H1 (cell line): Measurements from ENCODE around the gene TFAP2C. TPM values are rescaled to one million over a fixed set of nuclear protein-coding genes. Genes with fewer than 3 reads are reported as not detected.

Source experiments
- CBX8 ChIP-seq: fragments of 300-800, 300-1000 bp; sonication (generic); IDR thresholded peaks from 2 replicates; pipeline ENCODE4 v1.7.1; 2016; ENCODE audit warnings: low read depth, low read length, borderline replicate concordance
- CHD2 ChIP-seq: IDR thresholded peaks from 2 replicates; pipeline ENCODE4 v1.6.1; 2012; ENCODE audit warnings: low read length, improper control_type of control experiment
- CREB1 ChIP-seq: IDR thresholded peaks from 2 replicates; pipeline ENCODE4 v1.6.1; 2012; ENCODE audit warnings: inconsistent platforms
- CTCF ChIP-seq, 3 experiments: IDR thresholded peaks; 1 replicate in 2 of 3; 2 replicates in 1 of 3; pipeline versions ENCODE4 v1.5.1 to v1.6.1; 2011; ENCODE audit warnings: low read length in 3 of 3, mild to moderate bottlenecking in 3 of 3, inconsistent platforms in 2 of 3, low read depth in 1 of 3, moderate library complexity in 1 of 3; ENCODE audit not compliant: insufficient read depth in 1 of 3; ENCODE audit errors: control extremely low read depth in 1 of 3
- EP300 ChIP-seq, 2 experiments: IDR thresholded peaks; 1 replicate in 1 of 2; 2 replicates in 1 of 2; pipeline ENCODE4 v1.6.1; 2011 to 2012; ENCODE audit warnings: low read depth in 2 of 2, low read length in 2 of 2, mild to moderate bottlenecking in 2 of 2, borderline replicate concordance in 1 of 2, inconsistent platforms in 1 of 2, moderate library complexity in 1 of 2
- FOSL1 ChIP-seq: IDR thresholded peaks from 2 replicates; pipeline ENCODE4 v1.6.1; 2011; ENCODE audit warnings: mild to moderate bottlenecking, low read depth, low read length, moderate library complexity; ENCODE audit not compliant: insufficient read depth
- KDM4A ChIP-seq: IDR thresholded peaks from one replicate; pipeline ENCODE4 v1.7.1; 2012; ENCODE audit warnings: low read depth, mild to moderate bottlenecking, moderate library complexity, low read length, inconsistent platforms; ENCODE audit not compliant: severe bottlenecking
- SIRT6 ChIP-seq: IDR thresholded peaks from one replicate; pipeline ENCODE4 v1.7.1; 2012; ENCODE audit warnings: low read length, inconsistent platforms
- SP1 ChIP-seq: IDR thresholded peaks from 2 replicates; pipeline ENCODE4 v1.6.1; 2011; ENCODE audit warnings: low read depth, low read length
- SUZ12 ChIP-seq: fragments of 200-600 bp; sonication (generic); IDR thresholded peaks from 2 replicates; pipeline ENCODE4 v1.6.1; 2012; ENCODE audit warnings: mild to moderate bottlenecking, inconsistent platforms, low read length, moderate library complexity, mixed read lengths
- polyA plus RNA-seq, 7 experiments: library from polyadenylated mRNA; depleted of rRNA in 3 of 7; stranded (reverse) in 5 of 7; unstranded in 2 of 7; fragments of >200 nt in 5 of 7; fragments of 200-250 nt in 2 of 7; gene quantifications; 1 replicate in 5 of 7; 2 replicates in 1 of 7; 4 replicates in 1 of 7; pipeline versions ENCODE4 v1.2.1 to v1.2.3, GENCODE V29; 2011 to 2013; ENCODE audit warnings: missing spikeins in 2 of 7, mixed read lengths in 2 of 7
- total RNA-seq: library from RNA; stranded (reverse); fragmentation: NEBNext Ultra II Directional; extraction: Animal tissue kit (Norgen Biotek cat#: 25700); gene quantifications from 2 replicates; pipeline ENCODE4 v1.2.1, GENCODE V29; 2021
- TF ChIP-seq, protein P1 (sequence below): IDR thresholded peaks from 2 replicates; pipeline ENCODE4 v1.6.1; 2012; ENCODE audit warnings: inconsistent platforms

The TFAP2C gene
- total and polyA plus RNA-seq, 2 of the 8 experiments (the other 6 are each of a cell fraction or from before 2014, with no cell fraction given), result 1.7 to 5.8 TPM

DNA sequence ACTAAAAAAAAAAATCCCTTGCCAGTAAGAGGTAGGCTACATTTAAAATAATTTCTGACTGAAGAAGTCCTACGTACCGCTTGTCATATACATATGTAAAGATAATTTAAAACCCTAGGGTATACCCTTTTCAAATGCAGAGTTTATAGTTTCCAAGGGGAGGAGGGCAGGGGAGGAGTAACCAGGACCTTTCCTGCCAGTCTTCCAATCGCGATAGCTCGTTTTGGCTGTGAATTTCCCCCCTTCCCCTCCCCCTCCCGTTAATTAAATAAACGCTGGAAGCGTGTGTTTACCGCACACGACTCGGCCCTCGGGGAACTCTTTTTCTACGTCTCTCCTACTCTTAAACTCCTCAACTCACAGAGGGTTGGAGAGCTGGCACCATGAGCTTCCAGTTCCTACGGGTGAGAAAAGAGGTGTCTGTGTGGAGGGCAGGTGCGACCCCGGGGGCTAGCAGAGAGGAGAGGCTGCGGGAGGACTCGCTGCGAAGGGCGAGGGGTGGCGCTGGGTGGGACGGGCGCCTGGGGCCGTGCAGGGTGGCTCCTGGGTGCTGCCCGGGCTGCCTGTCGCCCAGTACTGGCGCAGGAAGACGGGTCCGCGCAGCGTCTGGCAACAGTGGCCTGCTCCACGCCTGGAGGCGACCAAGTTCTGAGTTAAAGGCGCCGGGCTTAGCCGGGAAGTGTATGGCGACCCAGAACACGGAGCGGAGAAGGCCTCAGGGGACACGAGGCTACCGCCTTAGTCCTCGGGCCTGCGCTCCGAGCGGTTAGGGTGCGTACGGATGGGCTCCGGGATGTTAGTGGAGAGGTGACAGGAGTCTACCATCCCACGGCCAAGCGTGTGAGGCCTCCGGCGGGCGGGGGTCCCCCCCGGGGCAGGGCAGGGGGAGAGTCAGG is 4.1 kb upstream of the TFAP2C start (continued):
- peak; percentile 58; the same call in 1 of the 2 replicates for TF ChIP-seq SUZ12
- TF ChIP-seq CBX8, result no peak
- peak; percentile 38; the same call in 1 of the 2 replicates for TF ChIP-seq CHD2
- TF ChIP-seq CREB1, result no peak
- TF ChIP-seq CTCF (IDR thresholded peaks at IDR 0.05; ENCODE audit: control extremely low read depth in 1 of 3, insufficient read depth in 1 of 3, low read depth in 1 of 3, low read length in 3 of 3), result no peak
- no peak for TF ChIP-seq EP300 (IDR thresholded peaks at IDR 0.05; ENCODE audit: borderline replicate concordance in 1 of 2, low read depth in 2 of 2, low read length in 2 of 2)
- TF ChIP-seq SP1, result 0 out of 2 replicates have a peak, but pooled peaks have one; percentile 36
- TF ChIP-seq, protein P1, sequence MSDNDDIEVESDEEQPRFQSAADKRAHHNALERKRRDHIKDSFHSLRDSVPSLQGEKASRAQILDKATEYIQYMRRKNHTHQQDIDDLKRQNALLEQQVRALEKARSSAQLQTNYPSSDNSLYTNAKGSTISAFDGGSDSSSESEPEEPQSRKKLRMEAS, result peak; percentile 43
- TF ChIP-seq KDM4A, result peak; percentile 63
- no peak for TF ChIP-seq SIRT6
- TF ChIP-seq FOSL1, result no peak
- TF ChIP-seq, all 59 proteins: peak for 9
